Loucy (cell line): ENCODE results near the gene SCN10A.

Experiments used
- H2AFZ ChIP-seq: fragments of 200-600 bp; sonication (generic); 2 replicates; pipeline ENCODE4 v1.6.0; 2016; ENCODE audit warnings: antibody characterized with exemption, mild to moderate bottlenecking, low read length, moderate library complexity
- H3F3A ChIP-seq: fragments of 200-600 bp; 2 replicates; pipeline ENCODE4 v1.6.0; 2016; ENCODE audit warnings: antibody characterized with exemption, low read depth, mild to moderate bottlenecking
- H3K27me3 ChIP-seq: fragments of 200-600 bp; sonication (generic); 2 replicates; pipeline ENCODE4 v1.6.1; 2014; ENCODE audit warnings: low read length, mild to moderate bottlenecking; ENCODE audit not compliant: insufficient read depth, poor library complexity, severe bottlenecking
- H3K36me3 ChIP-seq: fragments of 200-600 bp; sonication (generic); 2 replicates; pipeline ENCODE4 v1.6.1; 2016; ENCODE audit warnings: low read length; ENCODE audit not compliant: insufficient read depth
- H3K4me1 ChIP-seq: fragments of 200-600 bp; sonication (generic); 2 replicates; pipeline ENCODE4 v1.5.1; 2014; ENCODE audit warnings: low read length, mild to moderate bottlenecking; ENCODE audit not compliant: insufficient read depth, poor library complexity, severe bottlenecking
- H3K4me2 ChIP-seq: fragments of 200-600 bp; sonication (generic); 2 replicates; pipeline ENCODE4 v1.6.0; 2014; ENCODE audit warnings: antibody characterized with exemption, low read length, low read depth, mild to moderate bottlenecking; ENCODE audit not compliant: poor library complexity, severe bottlenecking
- H3K4me3 ChIP-seq: fragments of 200-600 bp; sonication (generic); 2 replicates; pipeline ENCODE4 v1.5.1; 2014; ENCODE audit warnings: low read length, mild to moderate bottlenecking, mixed read lengths; ENCODE audit not compliant: poor library complexity, severe bottlenecking
- H3K79me2 ChIP-seq: fragments of 200-600 bp; sonication (generic); 2 replicates; pipeline ENCODE4 v1.6.1; 2014; ENCODE audit warnings: low read length; ENCODE audit not compliant: insufficient read depth
- H3K9ac ChIP-seq: fragments of 200-600 bp; sonication (generic); 2 replicates; pipeline ENCODE4 v1.6.0; 2014; ENCODE audit warnings: mild to moderate bottlenecking, low read depth, low read length, moderate library complexity; ENCODE audit not compliant: poor library complexity, severe bottlenecking
- H3K9me2 ChIP-seq: fragments of 200-600 bp; sonication (generic); replicated peaks from 2 replicates; pipeline ENCODE4 v1.6.1; 2016; ENCODE audit warnings: low read depth, low read length, mixed read lengths
- H3K9me3 ChIP-seq: fragments of 200-600 bp; sonication (generic); 2 replicates; pipeline ENCODE4 v1.6.1; 2014; ENCODE audit warnings: mild to moderate bottlenecking, antibody characterized with exemption, low read length, low read depth; ENCODE audit not compliant: insufficient read depth
- H4K20me1 ChIP-seq: fragments of 200-600 bp; sonication (generic); 2 replicates; pipeline ENCODE4 v1.6.0; 2014; ENCODE audit warnings: antibody characterized with exemption, low read length, mild to moderate bottlenecking; ENCODE audit not compliant: insufficient read depth, poor library complexity, severe bottlenecking
- EZH2phosphoT487 ChIP-seq: fragments of 200-600 bp; IDR thresholded peaks from 2 replicates; pipeline ENCODE4 v1.6.1; 2018; ENCODE audit warnings: antibody characterized with exemption, mild to moderate bottlenecking, moderate library complexity, borderline replicate concordance
- TF ChIP-seq, protein P1 (sequence below): fragments of 200-600 bp; sonication (generic); conservative IDR thresholded peaks from 2 replicates; pipeline ENCODE4 v1.5.1; 2014; ENCODE audit warnings: mild to moderate bottlenecking, antibody characterized with exemption, low read length

SCN10A gene

DNA sequence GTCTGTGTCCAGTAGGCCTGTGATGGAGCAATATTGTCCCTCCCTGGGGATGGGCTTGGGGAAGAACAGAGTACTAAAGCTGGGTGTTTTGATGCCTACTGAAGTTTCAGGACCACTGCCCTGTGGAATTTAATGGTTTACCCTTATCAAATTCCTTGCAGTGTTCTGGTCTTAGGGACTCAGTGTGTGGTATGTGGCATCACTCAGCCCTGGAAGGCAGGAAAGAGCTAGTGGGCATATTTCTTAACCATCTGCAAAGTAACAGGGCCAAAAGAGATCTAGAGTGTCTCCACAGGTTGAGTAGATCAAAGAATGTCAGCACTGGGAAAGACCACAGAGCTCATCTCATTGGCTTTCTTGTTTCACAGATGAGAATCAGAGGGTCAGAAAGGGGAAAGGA is 11.8 kb upstream of the SCN10A start:
- no peaks in the 10 kb centered on the region for H3K36me3 ChIP-seq
- H4K20me1 ChIP-seq = no peaks in the 10 kb centered on the region
- no peak overlapping the region for H2AFZ ChIP-seq
- H3K79me2 ChIP-seq = no peaks in the 10 kb centered on the region
- TF ChIP-seq, protein P1, sequence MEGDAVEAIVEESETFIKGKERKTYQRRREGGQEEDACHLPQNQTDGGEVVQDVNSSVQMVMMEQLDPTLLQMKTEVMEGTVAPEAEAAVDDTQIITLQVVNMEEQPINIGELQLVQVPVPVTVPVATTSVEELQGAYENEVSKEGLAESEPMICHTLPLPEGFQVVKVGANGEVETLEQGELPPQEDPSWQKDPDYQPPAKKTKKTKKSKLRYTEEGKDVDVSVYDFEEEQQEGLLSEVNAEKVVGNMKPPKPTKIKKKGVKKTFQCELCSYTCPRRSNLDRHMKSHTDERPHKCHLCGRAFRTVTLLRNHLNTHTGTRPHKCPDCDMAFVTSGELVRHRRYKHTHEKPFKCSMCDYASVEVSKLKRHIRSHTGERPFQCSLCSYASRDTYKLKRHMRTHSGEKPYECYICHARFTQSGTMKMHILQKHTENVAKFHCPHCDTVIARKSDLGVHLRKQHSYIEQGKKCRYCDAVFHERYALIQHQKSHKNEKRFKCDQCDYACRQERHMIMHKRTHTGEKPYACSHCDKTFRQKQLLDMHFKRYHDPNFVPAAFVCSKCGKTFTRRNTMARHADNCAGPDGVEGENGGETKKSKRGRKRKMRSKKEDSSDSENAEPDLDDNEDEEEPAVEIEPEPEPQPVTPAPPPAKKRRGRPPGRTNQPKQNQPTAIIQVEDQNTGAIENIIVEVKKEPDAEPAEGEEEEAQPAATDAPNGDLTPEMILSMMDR = no peak
- TF ChIP-seq EZH2phosphoT487 = no peak
- no peaks in the 10 kb centered on the region for H3K27me3 ChIP-seq
- H3F3A ChIP-seq = no peaks in the 10 kb centered on the region
- no peak overlapping the region for H3K4me2 ChIP-seq
- no peaks in the 10 kb centered on the region for H3K4me1 ChIP-seq
- no peaks in the 10 kb centered on the region for H3K9me3 ChIP-seq
- no peak overlapping the region for H3K4me3 ChIP-seq
- H3K9me2 ChIP-seq = no peaks in the 10 kb centered on the region
- no peak overlapping the region for H3K9ac ChIP-seq

DNA sequence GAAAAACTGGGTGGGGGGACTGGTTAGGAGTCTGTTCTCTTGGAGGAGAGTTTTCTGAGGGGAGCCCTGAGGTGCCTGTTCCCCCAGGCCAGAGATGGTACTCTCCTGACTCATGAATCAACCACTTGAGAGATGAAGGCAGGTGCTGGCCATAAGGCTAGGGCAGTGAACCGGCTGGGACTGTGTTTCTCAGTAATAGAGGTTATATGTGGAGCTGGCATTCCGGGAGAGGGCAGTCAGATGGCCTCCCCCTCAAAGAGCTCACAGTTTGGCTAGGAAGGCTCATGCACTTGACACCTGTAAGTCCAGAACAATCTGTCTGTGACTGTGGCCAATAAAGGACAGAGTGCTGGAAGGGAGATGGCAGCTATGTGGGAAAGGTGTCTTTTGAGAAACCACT is 10.0 kb upstream of the SCN10A start:
- no peaks in the 10 kb centered on the region for H4K20me1 ChIP-seq
- H3K9ac ChIP-seq = no peak overlapping the region
- no peak overlapping the region for H2AFZ ChIP-seq
- no peaks in the 10 kb centered on the region for H3K79me2 ChIP-seq
- H3K4me1 ChIP-seq = no peaks in the 10 kb centered on the region
- H3K4me3 ChIP-seq = no peak overlapping the region
- no peaks in the 10 kb centered on the region for H3K36me3 ChIP-seq
- no peaks in the 10 kb centered on the region for H3K9me2 ChIP-seq
- no peaks in the 10 kb centered on the region for H3K27me3 ChIP-seq
- no peaks in the 10 kb centered on the region for H3F3A ChIP-seq
- TF ChIP-seq EZH2phosphoT487 = no peak
- TF ChIP-seq, protein P1 = no peak
- no peak overlapping the region for H3K4me2 ChIP-seq
- no peaks in the 10 kb centered on the region for H3K9me3 ChIP-seq

DNA sequence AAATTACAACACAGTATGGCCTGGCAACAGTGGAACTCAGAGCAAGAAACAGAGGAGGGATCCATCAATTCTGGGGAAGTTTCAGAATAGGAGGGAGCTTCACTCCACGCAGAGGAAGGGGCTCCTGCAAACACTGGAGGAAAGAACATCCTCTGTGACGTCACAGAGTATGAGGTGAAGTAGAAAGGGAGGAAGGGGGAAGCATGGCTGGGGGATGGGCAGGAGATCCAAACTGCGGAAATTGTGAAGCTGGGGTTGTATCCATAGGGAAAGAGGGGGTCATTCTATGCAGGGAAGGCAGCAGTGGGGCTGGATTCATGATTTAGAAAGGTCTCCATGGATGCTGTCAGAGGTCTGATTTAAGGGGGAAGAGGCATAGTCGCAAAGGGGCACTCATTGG is 8.3 kb upstream of the SCN10A start:
- no peaks in the 10 kb centered on the region for H3F3A ChIP-seq
- no peaks in the 10 kb centered on the region for H3K79me2 ChIP-seq
- no peak overlapping the region for H3K9ac ChIP-seq
- no peaks in the 10 kb centered on the region for H3K9me3 ChIP-seq
- H3K4me3 ChIP-seq = no peak overlapping the region
- no peaks in the 10 kb centered on the region for H3K36me3 ChIP-seq
- TF ChIP-seq EZH2phosphoT487 = no peak
- TF ChIP-seq, protein P1 = no peak
- no peak overlapping the region for H2AFZ ChIP-seq
- H3K27me3 ChIP-seq = no peaks in the 10 kb centered on the region
- H3K4me2 ChIP-seq = no peak overlapping the region
- H3K9me2 ChIP-seq = no peaks in the 10 kb centered on the region
- H4K20me1 ChIP-seq = no peaks in the 10 kb centered on the region
- H3K4me1 ChIP-seq = no peaks in the 10 kb centered on the region
